RKO (cell line): Measurements from ENCODE around the gene C14orf132.

ENCODE experiments used
- DNase-seq: peaks from one replicate; pipeline ENCODE4 v3.0.0-alpha.2; 2016; ENCODE audit warnings: low spot score

C14orf132 gene

DNA sequence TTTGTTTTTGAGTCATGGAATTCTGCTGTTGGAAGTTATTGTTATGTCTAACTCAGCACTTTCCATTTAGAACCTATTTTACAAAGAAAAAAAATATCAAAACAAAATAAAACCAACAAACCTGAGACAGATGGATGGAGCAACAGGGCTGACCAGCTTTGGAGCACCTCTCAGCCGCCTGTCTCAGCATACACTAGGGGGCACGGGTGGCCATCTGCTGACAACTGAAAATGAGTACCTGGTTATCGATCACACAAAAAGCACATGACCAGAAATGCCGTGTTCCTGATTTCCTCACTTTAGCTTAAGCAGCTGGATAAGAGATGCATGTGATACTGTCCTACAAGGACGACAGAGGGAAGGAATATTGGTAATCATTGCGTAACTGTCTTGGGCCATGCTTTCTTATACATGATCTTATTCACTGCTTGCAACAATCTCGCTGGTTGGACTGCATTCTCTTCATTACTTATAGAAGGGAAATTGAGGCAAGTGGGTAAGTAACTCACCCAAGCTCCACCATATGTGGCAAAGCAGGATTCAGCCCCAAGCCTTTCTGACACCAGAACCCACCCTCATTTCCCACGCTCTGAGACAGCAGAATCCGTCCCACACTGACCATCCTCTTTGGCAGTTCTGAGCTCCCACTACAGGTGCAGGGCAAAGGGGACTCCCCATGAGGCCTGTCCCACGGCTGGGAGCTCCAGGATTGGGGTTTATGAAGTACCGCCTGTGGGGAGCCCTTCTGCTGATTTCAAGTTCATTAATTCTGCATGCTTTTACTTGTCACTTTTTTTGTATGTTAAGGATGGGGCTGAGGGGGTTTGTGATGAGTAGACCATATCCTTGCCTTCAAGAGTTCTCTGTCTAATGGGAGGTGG, 43.5 kb downstream of the C14orf132 start:
- DNase-seq: no peak

- no peak for DNase-seq
These were observed 44.6 kb downstream of the C14orf132 start for GRCh38 chr14:96083667-96084320.

DNA sequence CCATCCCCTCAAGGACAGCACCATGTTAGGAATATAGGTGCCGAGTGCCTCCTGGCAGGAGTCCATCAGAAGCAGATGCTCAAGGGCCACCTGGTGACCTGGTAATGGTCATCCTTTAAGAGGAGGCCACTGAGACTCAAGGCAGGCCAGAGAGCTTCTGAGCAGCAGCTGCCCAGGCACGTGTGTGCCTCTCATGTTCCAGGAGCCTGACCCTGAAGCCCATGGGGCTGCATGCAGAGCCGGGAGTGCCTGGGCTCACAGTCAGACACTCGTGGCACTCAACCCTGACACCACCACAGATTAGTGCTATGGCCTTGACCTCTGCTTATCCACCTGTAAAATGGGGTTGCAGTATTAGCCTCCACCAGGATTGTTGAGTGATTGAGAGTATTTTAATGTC, 45.6 kb downstream of the C14orf132 start:
- no peak for DNase-seq

DNA sequence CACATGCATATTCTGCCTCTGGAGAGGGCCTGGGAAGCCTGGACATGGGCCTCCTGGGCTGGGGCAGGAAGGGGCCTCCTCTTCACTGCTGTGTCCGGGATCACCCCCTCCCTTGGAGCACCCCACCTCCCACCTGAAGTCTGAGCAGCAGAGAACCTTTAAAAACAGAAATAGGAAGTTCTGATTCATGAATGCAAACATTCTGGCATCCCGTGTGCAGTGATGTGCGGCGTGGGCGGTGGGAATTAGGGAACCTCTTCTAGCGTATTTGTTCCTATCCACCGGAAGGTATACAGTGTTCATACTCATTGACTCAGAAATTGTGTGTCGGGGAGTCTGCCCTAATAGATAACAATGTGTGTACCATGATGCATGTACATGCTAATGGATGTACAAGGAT, 46.2 kb downstream of the C14orf132 start:
- no peak for DNase-seq

DNA sequence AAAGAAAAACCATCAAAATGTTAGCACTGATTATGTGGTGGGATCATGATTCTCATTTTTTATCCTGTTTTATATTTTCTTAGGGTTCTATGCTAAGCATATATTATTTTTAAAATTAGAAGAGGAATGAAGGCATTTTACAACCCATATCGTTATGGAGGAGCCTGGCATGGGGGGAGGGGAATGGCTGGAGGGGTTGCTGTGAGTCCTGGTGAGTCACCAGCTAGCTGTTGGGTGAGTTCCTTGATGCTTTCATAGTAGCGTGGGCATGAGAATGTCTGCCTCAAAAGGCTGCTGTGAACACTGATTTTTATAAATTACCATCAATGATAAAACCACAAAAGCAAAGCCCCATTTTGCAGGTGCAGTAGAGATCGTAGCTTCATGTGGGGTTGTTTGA, 46.9 kb downstream of the C14orf132 start:
- peak; percentile 34 for DNase-seq

GRCh38 chr14:96086574-96087077, 47.5 kb downstream of the C14orf132 start:
- peak; percentile 8 for DNase-seq

DNA sequence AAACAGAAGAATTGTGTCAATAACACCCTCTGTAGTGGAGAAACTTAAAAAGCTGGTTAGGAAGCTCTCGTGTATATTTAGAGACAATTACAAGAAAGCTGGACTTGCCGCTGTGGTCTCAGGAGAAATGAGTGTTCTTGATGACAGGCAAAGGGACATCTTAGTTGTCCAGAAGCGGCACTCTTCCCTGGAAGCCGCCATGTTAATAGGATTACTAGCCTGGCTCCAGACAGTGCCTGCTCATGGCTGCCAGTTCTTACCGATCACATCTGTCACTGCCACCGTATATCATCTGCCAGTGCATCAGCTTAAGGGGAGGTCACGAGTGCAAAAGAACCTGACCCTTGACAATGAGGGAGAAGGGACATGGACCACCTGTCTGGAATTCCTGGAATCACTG, 48.9 kb downstream of the C14orf132 start:
- DNase-seq: no peak

GRCh38 chr14:96088481-96088880, 49.3 kb downstream of the C14orf132 start:
- DNase-seq: no peak

GRCh38 chr14:96088911-96089310, 49.7 kb downstream of the C14orf132 start:
- no peak for DNase-seq

DNA sequence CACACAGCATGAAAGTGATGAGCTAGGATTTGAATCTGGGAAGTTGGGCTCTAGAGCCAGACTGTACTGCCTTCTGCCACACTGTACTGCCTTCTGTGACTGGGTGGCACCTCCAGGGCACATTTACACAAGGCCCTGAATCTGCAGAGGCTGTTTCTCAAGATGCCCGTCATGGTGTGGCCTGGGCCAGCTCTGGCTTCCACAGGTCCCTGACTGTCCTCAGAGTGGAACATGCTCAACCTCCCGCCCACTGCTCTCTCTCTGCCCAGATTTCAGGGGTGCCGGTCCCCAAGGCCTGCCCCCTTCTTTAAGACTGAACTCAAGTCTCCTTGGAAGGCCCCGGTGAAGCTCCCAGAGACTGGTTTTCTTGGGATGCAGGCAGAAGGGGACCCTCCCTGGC, 50.2 kb downstream of the C14orf132 start:
- DNase-seq: no peak

DNA sequence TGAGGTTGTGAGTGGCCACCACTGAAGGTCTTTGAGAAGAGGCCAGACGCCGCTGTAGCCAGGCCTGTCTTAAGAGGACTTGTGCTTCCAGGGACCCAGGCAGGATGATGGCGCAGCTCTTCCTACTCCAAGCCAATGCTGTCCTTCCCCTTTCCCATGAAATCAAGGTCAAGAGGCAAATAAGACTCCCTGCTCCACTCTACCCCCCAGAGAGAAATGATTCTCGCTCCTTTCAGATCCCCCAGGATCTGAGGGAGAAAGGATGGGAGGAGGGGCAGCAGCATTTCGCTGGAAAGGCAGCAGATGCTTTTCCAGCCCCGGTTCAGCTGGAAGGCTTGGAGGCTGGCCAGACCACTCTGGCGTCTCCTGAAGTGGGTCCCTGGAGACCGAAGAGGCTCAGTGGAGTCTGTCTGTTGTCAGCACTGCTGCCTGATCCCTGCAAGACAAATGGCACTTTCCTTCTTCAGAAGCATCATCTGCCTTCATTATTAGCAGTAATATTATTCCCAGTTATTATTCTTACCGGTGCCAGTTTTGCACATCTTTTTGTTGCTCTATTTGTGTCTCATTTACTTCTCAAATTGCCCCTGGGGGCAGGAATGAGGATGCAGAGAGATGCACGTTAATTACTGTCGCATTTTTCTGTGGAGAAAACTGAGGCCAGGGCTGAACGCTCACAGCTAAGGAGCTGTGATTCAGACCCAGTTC, 51.4 kb downstream of the C14orf132 start:
- DNase-seq: no peak

GRCh38 chr14:96091149-96091693, 52.1 kb downstream of the C14orf132 start:
- no peak for DNase-seq

GRCh38 chr14:96091941-96092411, 52.8 kb downstream of the C14orf132 start:
- DNase-seq: no peak

DNA sequence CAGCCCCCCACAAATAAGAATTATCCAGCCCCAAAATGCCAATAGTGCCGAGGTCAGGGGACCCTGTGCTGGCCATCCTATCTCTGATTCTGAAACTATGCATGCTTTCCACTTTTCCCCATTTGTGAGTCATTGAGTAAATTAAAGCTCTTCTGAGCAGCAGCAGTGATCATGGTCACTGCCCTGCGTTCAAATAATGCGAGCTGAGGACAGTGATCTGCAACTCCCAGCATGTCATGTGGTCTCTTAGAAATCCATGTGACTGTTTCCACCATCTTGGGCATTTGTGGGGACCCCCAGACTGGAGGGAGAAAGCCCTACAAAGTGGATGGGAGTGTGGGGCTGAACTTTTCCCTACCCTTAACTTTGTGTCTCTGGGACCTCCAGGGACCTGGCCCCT, 53.8 kb downstream of the C14orf132 start:
- no peak for DNase-seq

GRCh38 chr14:96094211-96094610, 55.0 kb downstream of the C14orf132 start:
- DNase-seq: no peak

GRCh38 chr14:96094656-96095055, 55.5 kb downstream of the C14orf132 start:
- no peak for DNase-seq

DNA sequence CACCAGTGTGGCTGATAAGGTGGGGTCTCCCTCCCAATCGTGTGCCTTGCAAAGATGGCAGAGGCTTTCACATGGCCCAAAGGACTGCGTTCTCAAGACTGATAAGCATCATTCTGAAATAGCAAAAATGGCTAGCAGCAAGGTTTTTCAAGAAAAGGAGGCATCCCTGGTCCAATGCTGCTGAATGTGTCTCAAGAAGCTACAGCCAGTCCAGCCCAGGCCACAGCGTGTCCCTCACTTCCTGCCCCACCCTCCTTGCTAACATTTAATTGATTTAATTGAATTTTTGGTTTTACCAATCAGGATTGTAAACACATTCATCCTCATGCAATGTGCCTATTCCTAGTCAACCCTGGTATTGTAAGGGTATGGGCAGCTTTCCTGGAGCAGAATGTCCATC, 55.9 kb downstream of the C14orf132 start:
- DNase-seq: no peak

DNA sequence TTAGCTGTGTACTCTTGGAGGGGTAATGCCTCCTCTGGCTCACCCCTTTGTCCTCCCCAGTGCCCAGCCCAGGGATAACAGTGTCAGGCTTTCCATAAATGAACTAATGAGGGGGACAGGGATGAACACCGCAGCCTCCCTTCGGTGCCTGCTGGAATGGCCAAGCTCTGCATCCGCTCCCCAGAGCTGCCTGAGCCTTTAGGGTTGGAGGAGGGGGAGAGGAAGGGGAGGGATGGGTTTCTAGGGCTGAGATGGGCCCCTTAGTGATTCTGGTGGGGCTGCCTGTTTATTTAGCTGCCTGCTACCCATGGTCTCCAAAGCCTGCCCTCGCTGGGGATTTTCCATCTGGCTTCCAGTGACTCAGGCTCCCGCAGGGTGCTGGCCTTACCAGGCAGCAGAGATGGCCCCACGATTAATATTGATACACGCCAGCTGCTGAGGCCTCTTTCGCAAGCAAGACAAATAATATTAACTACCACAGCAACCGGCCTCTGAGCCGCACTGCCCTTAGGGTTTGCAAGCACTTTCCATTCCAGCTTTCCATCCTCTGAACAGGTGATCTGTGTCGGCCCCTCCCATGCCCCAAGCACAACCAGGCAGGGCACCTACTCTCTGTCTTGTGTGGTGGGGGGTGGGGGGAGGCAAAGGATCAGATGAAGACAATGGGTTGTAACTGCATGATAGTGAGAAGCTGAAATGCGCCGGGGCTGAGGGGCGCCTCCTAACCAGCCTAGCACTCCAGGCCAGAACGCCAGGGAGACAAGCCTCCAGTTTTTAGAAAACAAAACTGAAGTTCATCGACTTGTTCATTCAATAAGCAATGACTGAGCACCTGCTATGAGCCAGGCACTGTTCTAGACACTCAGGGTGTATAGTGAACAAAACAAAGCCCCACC, 56.7 kb downstream of the C14orf132 start:
- no peak for DNase-seq

DNA sequence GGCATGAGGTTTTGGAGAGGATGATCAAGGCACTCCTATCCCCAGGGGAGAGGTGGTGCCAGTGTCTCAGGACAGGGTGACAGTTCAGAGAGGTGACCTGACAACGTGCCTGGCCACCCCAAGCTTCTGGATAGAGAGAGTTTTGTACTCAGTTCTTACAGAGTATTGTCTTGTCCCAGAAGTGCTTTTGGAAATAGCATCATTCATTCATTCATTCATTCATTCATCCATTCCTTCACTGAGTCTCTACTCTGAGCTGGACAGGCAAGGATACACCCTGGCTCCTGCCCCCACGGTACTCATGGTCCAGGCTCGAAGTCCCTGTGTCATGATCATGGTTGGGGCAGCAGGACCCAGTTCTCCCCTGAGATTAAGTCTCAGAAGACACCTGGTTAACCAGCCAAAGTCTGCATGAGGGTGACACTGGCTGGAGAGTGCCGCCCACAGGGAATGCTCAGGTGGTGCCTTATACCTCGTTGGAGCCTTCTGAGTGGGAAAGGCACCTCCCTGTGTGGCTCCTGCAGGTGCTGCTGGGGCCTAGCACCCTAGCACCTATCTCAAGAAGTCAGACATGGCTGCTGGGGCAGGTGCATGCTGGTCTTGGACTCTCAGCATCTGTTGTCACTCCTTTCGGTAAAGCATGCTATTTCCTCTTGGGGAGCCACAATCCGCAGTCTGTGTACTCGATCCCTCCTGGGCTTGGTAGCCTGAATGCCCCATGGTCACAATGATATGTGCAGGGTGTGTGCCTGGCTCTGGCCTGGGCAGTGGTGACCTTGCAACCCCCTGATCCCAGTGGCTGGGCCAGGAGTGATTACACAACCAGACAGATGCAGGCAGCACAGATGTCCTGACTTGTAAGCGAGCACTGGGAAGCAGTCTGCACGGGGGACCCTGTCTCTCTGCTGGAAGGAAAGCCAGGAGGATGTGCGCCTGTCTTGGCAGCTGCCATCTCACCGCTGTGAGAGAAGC, 57.8 kb downstream of the C14orf132 start:
- no peak for DNase-seq

DNA sequence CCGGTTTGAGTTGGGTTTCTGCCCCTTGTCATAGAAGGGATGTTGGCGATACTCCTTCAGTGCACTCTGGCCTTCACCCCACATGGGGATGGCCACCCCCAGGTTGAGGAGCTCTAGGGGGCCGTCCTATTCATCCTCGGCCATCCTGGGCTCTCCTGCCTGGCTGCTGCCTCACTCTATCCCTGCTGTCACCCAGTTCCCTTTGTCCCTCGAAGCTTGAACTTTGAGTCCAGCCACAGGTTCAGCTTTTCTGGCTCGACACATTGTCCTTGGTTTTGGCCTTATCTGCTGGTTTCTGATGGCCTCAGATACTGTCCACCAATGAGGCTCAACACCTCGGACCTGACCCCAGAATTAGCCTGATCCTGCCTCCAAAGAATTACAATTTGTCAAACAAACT, 58.6 kb downstream of the C14orf132 start:
- no peak for DNase-seq
